ENCODE measurements around the gene NRXN3.

The NRXN3 gene

GRCh38 chr14:79910086-79910485 lies 1739.9 kb downstream of the NRXN3 start:
- no peak for DNase-seq (ENCODE audit: low read depth in 2 of 2, low spot score in 1 of 2)

- no peak for DNase-seq (ENCODE audit: low read depth in 2 of 2, low spot score in 1 of 2)
Observed at GRCh38 chr14:79911744-79912143, 1741.6 kb downstream of the NRXN3 start.

- DNase-seq (ENCODE audit: low read depth in 2 of 2, low spot score in 1 of 2) = no peak
Observed at GRCh38 chr14:79914595-79914994, 1744.4 kb downstream of the NRXN3 start.

- no peak for DNase-seq (ENCODE audit: low read depth in 2 of 2, low spot score in 1 of 2)
Observed at GRCh38 chr14:79915406-79915805, 1745.2 kb downstream of the NRXN3 start.

GRCh38 chr14:79916281-79916680 lies 1746.1 kb downstream of the NRXN3 start:
- no peak for DNase-seq (ENCODE audit: low read depth in 2 of 2, low spot score in 1 of 2)

GRCh38 chr14:79916892-79917291 lies 1746.7 kb downstream of the NRXN3 start:
- DNase-seq (ENCODE audit: low read depth in 2 of 2, low spot score in 1 of 2) = no peak

Measured in stimulated activated CD8-positive, alpha-beta memory T cell treated with anti-CD3 and anti-CD28 coated beads, Interleukin-4, amount 100 ng/mL, for 1 hour (primary cell).